ENCODE results near the gene C1orf21. TPM values are rescaled to one million over a fixed set of nuclear protein-coding genes. Genes with fewer than 3 reads are reported as not detected.

The C1orf21 gene
- total RNA-seq, 1 experiment from 2014 or later: 7.5 TPM

GRCh38 chr1:184558691-184559090 lies 171.9 kb downstream of the C1orf21 start:
- H3K27me3 ChIP-seq: no peaks in the 10 kb centered on the region
- no peak overlapping the region for H3K27ac ChIP-seq
- H3K36me3 ChIP-seq: no peaks in the 10 kb centered on the region
- H3K4me3 ChIP-seq: no peak overlapping the region
- DNase-seq: no peak
- no peaks in the 10 kb centered on the region for H3K4me1 ChIP-seq
- H3K9me3 ChIP-seq (replicated peaks): no peaks in the 10 kb centered on the region

- Histone ChIP-seq H3K27ac (no peak overlapping the region), H3K4me3 (no peak overlapping the region), H3K9me3 (replicated peaks) (no peaks in the 10 kb centered on the region), H3K36me3 (no peaks in the 10 kb centered on the region), H3K4me1 (no peaks in the 10 kb centered on the region), H3K27me3 (no peaks in the 10 kb centered on the region)
- no peak for DNase-seq
These were observed 172.4 kb downstream of the C1orf21 start for GRCh38 chr1:184559117-184559713.

GRCh38 chr1:184562806-184563205 lies 176.0 kb downstream of the C1orf21 start:
- Histone ChIP-seq H3K9me3 (replicated peaks) (no peaks in the 10 kb centered on the region), H3K27ac (no peak overlapping the region), H3K27me3 (no peaks in the 10 kb centered on the region), H3K36me3 (no peaks in the 10 kb centered on the region), H3K4me1 (no peaks in the 10 kb centered on the region), H3K4me3 (no peak overlapping the region)
- no peak for DNase-seq

GRCh38 chr1:184563308-184563707 lies 176.5 kb downstream of the C1orf21 start:
- Histone ChIP-seq H3K27me3 (no peaks in the 10 kb centered on the region), H3K36me3 (no peaks in the 10 kb centered on the region), H3K4me3 (no peak overlapping the region), H3K9me3 (replicated peaks) (no peaks in the 10 kb centered on the region), H3K4me1 (no peaks in the 10 kb centered on the region), H3K27ac (no peak overlapping the region)
- DNase-seq: peak in 1 of 2 experiments; percentile 26

- no peaks in the 10 kb centered on the region for H3K27me3 ChIP-seq
- no peaks in the 10 kb centered on the region for H3K36me3 ChIP-seq
- DNase-seq: no peak
- no peak overlapping the region for H3K27ac ChIP-seq
- H3K9me3 ChIP-seq (replicated peaks): no peaks in the 10 kb centered on the region
- H3K4me3 ChIP-seq: no peak overlapping the region
- no peaks in the 10 kb centered on the region for H3K4me1 ChIP-seq
These were observed 180.2 kb downstream of the C1orf21 start for GRCh38 chr1:184567009-184567408.

GRCh38 chr1:184567637-184568036 lies 180.8 kb downstream of the C1orf21 start:
- Histone ChIP-seq H3K27me3 (no peaks in the 10 kb centered on the region), H3K27ac (no peak overlapping the region), H3K9me3 (replicated peaks) (no peaks in the 10 kb centered on the region), H3K4me1 (no peaks in the 10 kb centered on the region), H3K4me3 (no peak overlapping the region), H3K36me3 (no peaks in the 10 kb centered on the region)
- no peak for DNase-seq

DNA sequence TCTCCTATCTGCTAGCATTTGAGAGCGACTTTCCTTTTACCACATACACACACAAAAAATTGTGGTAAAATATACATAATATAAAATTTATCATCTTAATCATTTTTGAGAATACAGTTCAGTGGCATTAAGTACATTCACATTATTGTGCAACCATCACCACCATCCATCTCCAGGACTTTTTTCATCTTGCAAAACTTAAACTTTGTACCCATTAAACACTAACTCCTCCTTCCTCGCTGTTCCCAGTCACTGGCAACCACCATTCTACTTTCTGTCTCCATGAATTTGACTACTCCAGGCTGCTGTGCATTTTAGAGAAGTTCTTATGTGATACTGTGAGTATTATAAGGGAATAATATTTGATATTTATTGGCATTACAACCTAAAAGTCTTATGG lies 181.3 kb downstream of the C1orf21 start:
- H3K27ac ChIP-seq: no peak overlapping the region
- H3K36me3 ChIP-seq: no peaks in the 10 kb centered on the region
- DNase-seq: no peak
- no peak overlapping the region for H3K4me3 ChIP-seq
- H3K4me1 ChIP-seq: no peaks in the 10 kb centered on the region
- H3K9me3 ChIP-seq (replicated peaks): no peaks in the 10 kb centered on the region
- H3K27me3 ChIP-seq: no peaks in the 10 kb centered on the region

- Histone ChIP-seq H3K4me1 (no peaks in the 10 kb centered on the region), H3K27me3 (no peaks in the 10 kb centered on the region), H3K9me3 (replicated peaks) (no peaks in the 10 kb centered on the region), H3K36me3 (no peaks in the 10 kb centered on the region), H3K27ac (no peak overlapping the region), H3K4me3 (no peak overlapping the region)
- DNase-seq: no peak
These were observed 182.3 kb downstream of the C1orf21 start for GRCh38 chr1:184569106-184569505.

DNA sequence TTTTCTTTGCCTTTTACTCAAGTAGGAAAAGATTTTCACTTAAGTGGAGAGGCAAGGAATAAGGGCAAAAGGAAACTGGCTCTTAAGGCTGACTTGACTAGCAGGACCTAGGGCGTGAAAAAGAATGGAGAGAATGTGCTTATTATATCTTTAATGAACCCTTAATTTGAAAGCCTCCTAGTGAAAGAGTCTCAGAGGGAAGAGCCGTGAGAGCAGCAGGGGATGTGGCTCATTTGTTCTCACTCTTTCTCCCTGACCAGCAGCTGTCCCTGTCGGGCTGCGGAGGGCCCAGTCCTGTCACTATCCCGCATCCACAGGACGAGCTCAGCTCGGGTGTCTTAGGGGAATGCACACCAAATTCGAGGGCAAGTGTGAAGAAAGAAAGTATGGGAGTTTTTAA lies 187.8 kb downstream of the C1orf21 start:
- Histone ChIP-seq H3K4me3 (no peak overlapping the region), H3K9me3 (replicated peaks) (no peaks in the 10 kb centered on the region), H3K27ac (no peak overlapping the region), H3K36me3 (no peaks in the 10 kb centered on the region), H3K27me3 (no peaks in the 10 kb centered on the region), H3K4me1 (no peaks in the 10 kb centered on the region)
- peak in 1 of 2 experiments; percentile 30 for DNase-seq

DNA sequence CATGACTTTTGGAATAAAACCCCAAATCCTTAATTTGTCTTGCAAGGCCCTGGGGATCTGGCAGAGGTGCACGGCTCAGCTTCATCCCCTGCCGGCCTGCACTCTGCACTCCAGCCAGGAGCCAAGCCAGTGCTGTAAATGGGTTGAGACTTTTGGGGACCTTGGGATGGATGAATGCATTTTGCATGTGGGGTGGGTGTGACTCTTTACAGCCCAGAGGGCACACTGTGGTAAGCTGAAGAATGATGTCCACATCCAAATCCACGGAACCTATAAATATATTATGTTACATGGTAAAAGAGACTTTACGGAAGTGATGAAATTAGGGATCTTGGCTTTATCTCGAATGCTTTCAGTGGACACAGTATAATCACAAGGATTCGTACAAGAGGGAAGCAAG lies 190.0 kb downstream of the C1orf21 start:
- H3K4me1 ChIP-seq: no peaks in the 10 kb centered on the region

GRCh38 chr1:184577319-184577718 lies 190.5 kb downstream of the C1orf21 start:
- Histone ChIP-seq H3K27ac (no peak overlapping the region), H3K9me3 (replicated peaks) (no peaks in the 10 kb centered on the region), H3K4me3 (no peak overlapping the region), H3K4me1 (no peaks in the 10 kb centered on the region), H3K27me3 (no peaks in the 10 kb centered on the region), H3K36me3 (no peaks in the 10 kb centered on the region)
- DNase-seq: no peak

More for the DNA sequence above, 190.0 kb downstream of the C1orf21 start:
- Histone ChIP-seq H3K9me3 (replicated peaks) (no peaks in the 10 kb centered on the region), H3K27me3 (no peaks in the 10 kb centered on the region), H3K27ac (no peak overlapping the region), H3K36me3 (no peaks in the 10 kb centered on the region), H3K4me3 (no peak overlapping the region)
- DNase-seq: no peak

DNA sequence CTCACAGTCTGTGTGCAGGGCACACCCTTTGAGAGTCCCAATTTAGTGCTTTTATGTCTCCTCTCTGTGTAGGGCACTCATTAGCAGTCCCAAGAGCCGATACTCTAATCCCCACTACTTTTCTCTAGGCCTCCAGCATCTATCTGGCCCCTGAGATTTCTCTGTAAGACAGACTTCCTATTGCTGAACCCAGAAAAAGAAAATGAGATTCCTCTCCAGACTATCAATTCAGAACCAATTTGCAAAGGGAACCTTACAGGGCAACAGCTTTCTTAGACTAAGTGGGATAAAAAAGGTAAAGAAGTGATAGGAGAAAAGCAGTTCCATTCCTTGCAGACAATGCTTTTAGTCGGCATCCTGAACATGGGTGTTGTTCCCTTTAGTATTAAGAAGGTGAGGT lies 195.6 kb downstream of the C1orf21 start:
- Histone ChIP-seq H3K4me3 (no peak overlapping the region), H3K36me3 (no peaks in the 10 kb centered on the region), H3K27me3 (no peaks in the 10 kb centered on the region), H3K27ac (no peak overlapping the region), H3K9me3 (replicated peaks) (no peaks in the 10 kb centered on the region), H3K4me1 (no peaks in the 10 kb centered on the region)
- no peak for DNase-seq

DNA sequence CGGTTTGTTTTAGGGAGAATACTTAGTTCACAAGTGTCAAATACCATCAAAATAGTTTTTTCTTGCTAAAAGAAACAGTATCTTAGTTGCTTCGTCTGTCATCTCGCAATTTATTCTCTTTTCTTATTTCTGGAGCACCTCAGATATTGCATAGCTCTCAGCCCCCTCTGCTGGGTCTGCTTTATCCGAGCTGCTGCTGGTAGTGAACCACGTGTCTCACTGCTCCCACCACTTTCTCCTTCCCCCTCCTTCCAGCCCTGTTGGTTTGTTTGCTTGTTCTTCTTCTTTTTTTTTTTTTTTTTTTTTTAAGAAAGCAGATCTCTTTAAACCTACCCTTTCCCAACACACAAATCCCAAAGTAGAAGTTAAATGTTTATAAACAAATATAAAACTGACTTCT lies 197.0 kb downstream of the C1orf21 start:
- no peaks in the 10 kb centered on the region for H3K36me3 ChIP-seq
- DNase-seq: no peak
- no peak overlapping the region for H3K4me3 ChIP-seq
- H3K9me3 ChIP-seq (replicated peaks): no peaks in the 10 kb centered on the region
- H3K4me1 ChIP-seq: no peaks in the 10 kb centered on the region
- no peaks in the 10 kb centered on the region for H3K27me3 ChIP-seq
- H3K27ac ChIP-seq: no peak overlapping the region

GRCh38 chr1:184588701-184589100 lies 201.9 kb downstream of the C1orf21 start:
- Histone ChIP-seq H3K27ac (no peak overlapping the region), H3K36me3 (no peaks in the 10 kb centered on the region), H3K27me3 (no peaks in the 10 kb centered on the region), H3K4me1 (no peaks in the 10 kb centered on the region), H3K9me3 (replicated peaks) (no peaks in the 10 kb centered on the region), H3K4me3 (no peak overlapping the region)
- no peak for DNase-seq

DNA sequence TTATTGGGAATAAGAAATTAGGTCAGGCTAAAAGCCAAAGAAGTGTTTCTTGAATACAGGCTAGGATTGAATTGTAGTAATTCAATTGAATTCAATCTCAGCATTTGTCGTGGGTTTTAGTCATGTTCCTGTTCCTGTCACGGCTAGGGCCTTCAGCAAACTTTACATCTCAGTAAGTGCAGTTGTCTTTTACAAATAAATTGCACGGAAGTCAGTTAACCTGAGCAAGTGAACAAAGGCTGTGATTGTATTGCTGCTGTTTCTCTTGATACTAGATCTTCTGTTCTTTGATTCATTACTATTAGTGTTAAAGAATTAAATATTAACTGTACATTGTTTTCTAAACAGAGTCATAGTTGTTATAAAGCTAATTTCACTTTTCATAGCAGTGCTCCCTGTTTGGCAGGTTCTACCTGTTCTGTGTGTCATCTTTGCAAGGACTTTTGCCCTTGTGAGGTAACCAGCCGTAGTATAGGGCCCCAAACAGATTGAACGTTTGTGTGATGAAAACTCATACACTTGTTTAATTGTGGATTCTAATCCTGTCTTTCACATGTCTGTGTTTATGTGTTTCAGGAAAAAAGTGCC lies 203.4 kb downstream of the C1orf21 start:
- H3K36me3 ChIP-seq: no peaks in the 10 kb centered on the region
- no peaks in the 10 kb centered on the region for H3K9me3 ChIP-seq (replicated peaks)
- H3K27ac ChIP-seq: no peak overlapping the region
- no peak for DNase-seq
- no peaks in the 10 kb centered on the region for H3K27me3 ChIP-seq
- H3K4me1 ChIP-seq: no peaks in the 10 kb centered on the region
- no peak overlapping the region for H3K4me3 ChIP-seq

- Histone ChIP-seq H3K36me3 (no peaks in the 10 kb centered on the region), H3K4me1 (no peaks in the 10 kb centered on the region), H3K27me3 (no peaks in the 10 kb centered on the region), H3K27ac (no peak overlapping the region), H3K4me3 (no peak overlapping the region), H3K9me3 (replicated peaks) (no peaks in the 10 kb centered on the region)
- DNase-seq: no peak
These were observed 206.8 kb downstream of the C1orf21 start for GRCh38 chr1:184593597-184593996.

All from SJCRH30 (cell line).